NB4 (cell line): ENCODE results near the gene INSC.

Experiments
- DNase-seq: peaks from one replicate; pipeline ENCODE4 v3.0.0; 2010; ENCODE audit warnings: low read depth
- H3K4me3 ChIP-seq: one replicate; pipeline ENCODE4 v1.5.1; 2011; ENCODE audit warnings: mild to moderate bottlenecking, low read depth, low read length, moderate library complexity
- CTCF ChIP-seq: IDR thresholded peaks from one replicate; pipeline ENCODE4 v1.5.1; 2012; ENCODE audit warnings: low read depth, low read length
- MAX ChIP-seq: IDR thresholded peaks from 2 replicates; pipeline ENCODE4 v1.6.1; 2011; ENCODE audit warnings: low read depth, low read length
- MYC ChIP-seq: IDR thresholded peaks from 2 replicates; pipeline ENCODE4 v1.6.1; 2011; ENCODE audit warnings: low read depth, low read length
- POLR2A ChIP-seq: IDR thresholded peaks from 2 replicates; pipeline ENCODE4 v1.6.1; 2011; ENCODE audit warnings: mild to moderate bottlenecking; ENCODE audit not compliant: insufficient read length; ENCODE audit errors: extremely low read depth

Gene INSC

GRCh38 chr11:15115686-15116085, 963 bp downstream of the INSC start:
- no peak for DNase-seq
- TF ChIP-seq MAX = no peak
- no peak for TF ChIP-seq MYC
- no peak for TF ChIP-seq CTCF
- TF ChIP-seq POLR2A = no peak
- H3K4me3 ChIP-seq = no peak overlapping the region

DNA sequence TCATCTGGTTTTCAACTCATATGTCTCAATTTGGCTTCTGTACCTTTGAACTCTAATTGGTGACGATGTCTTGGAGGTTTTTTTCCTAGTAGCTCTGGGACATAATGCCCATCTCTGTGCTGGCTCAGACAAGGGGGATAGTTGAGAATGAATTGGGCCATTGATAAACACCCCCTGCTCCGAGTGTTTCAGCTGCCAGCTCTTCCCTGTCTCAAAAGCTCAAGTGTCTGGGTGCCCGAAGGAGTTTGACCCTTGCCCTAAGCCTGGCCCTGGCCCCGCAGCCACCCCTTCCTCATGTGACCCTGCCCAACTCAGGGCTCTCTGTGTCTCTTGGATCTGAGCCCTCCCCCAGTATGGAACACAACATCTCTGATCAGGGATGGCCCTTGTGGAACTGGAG, 3.0 kb downstream of the INSC start:
- no peak overlapping the region for H3K4me3 ChIP-seq
- TF ChIP-seq MAX (no peak), MYC (no peak), POLR2A (no peak), CTCF (no peak)
- DNase-seq = no peak

DNA sequence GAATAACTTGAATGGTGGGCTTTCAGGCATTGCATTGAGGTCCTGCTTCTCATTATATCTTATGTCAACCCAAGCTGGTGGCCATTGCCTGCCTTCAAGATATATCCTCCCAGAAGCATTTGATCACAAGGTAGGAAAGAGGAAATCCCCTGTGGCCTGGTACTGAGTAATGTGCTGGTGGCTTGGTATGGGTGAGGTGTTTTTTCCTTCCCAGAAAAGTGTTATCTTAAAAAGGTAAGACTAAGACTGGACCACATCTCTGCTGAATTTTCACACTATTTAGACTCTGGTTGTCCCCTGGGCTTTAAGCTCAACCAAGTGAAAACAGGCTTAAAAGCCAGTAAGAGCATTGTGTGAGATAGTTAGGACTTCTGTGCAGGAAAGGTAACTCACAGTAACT, 3.7 kb downstream of the INSC start:
- no peak overlapping the region for H3K4me3 ChIP-seq
- no peak for TF ChIP-seq POLR2A
- TF ChIP-seq CTCF = no peak
- no peak for TF ChIP-seq MAX
- TF ChIP-seq MYC = no peak
- no peak for DNase-seq

DNA sequence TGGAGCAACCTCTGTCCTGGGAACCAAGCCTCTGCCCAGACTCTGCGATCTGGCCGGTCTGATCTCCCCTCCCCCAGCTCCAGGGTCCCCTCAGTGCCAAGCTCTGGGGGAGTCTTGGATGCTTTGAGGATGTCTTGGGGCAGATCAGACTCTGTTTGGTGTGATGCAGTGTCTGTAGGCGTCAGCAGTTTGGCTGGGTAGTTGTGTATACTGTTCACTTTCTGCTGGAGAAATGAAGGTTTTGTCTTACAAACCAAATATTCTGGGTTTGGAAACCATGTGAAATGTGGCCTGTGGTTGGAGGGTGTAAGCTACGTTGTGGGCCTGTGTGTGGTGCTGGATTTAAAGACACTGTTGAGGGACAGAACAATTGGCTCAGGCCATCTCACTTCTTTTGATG, 4.6 kb downstream of the INSC start:
- DNase-seq = no peak
- TF ChIP-seq POLR2A (no peak), MYC (no peak), MAX (no peak), CTCF (no peak)

GRCh38 chr11:15119826-15120225, 5.1 kb downstream of the INSC start:
- H3K4me3 ChIP-seq = no peak overlapping the region
- TF ChIP-seq CTCF (no peak), MAX (no peak), POLR2A (no peak), MYC (no peak)
- DNase-seq = no peak

More for the DNA sequence above, 4.6 kb downstream of the INSC start:
- no peak overlapping the region for H3K4me3 ChIP-seq

DNA sequence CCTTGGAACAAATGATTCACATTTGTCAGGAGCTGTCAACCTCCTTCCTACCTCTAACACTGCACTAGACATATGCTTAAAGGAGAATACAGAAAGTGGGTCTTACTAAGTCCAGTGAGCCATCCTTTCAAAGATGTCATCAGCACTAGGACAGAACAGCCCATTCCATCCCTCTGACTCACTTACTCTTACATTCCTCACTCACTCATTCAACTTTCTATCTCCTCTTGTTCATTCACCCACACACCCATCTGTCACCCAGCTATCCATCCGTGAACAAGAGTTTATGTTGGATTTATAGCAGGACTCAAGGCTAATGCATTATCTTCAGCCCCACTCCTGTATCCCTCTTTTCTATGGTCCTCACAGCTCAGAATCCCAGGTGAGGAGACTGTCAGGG, 9.1 kb downstream of the INSC start:
- TF ChIP-seq MAX = no peak
- TF ChIP-seq POLR2A = no peak
- no peak for DNase-seq
- no peak overlapping the region for H3K4me3 ChIP-seq
